Activated CD4-positive, alpha-beta T cell treated with anti-CD3 and anti-CD28 coated beads, Interleukin-2, amount 10 ng/mL, durations not matched to agents 7 days and 5 days (primary cell): ENCODE data around the gene OXT. TPM values are rescaled to one million over a fixed set of nuclear protein-coding genes. Genes with fewer than 3 reads are reported as not detected.
"Not testable (repeated sequence)": the region's sequence is repeated elsewhere in the genome, so short reads cannot be mapped to it uniquely, and the experiment has no call there.

Source experiments
- CTCF ChIA-PET: fragments of 350-600 bp; sonication (Branson Sonifier 250); formaldehyde crosslinking; loops from one replicate; lab custom pipeline; 2021; ENCODE audit warnings: antibody characterized with exemption; lab: Charles Lee
- POLR2A ChIA-PET: fragments of 350-600 bp; sonication (Branson Sonifier 250); formaldehyde crosslinking; loops from one replicate; lab custom pipeline; 2021; ENCODE audit warnings: antibody characterized with exemption; lab: Charles Lee
- DNase-seq: peaks from one replicate; pipeline ENCODE4 v3.0.0-alpha.2; 2020
- H3K27ac Mint-ChIP-seq: one replicate; pipeline ENCODE4 v1.8.0; 2021; ENCODE audit warnings: mild to moderate bottlenecking, moderate library complexity, mixed read lengths
- H3K27me3 Mint-ChIP-seq: one replicate; pipeline ENCODE4 v1.8.0; 2021; ENCODE audit warnings: mixed read lengths
- H3K36me3 Mint-ChIP-seq: one replicate; pipeline ENCODE4 v1.8.0; 2021; ENCODE audit warnings: low read depth, mixed read lengths
- H3K4me1 Mint-ChIP-seq: one replicate; pipeline ENCODE4 v1.8.0; 2021; ENCODE audit warnings: mixed read lengths
- H3K4me3 Mint-ChIP-seq: one replicate; pipeline ENCODE4 v1.8.0; 2021; ENCODE audit warnings: mild to moderate bottlenecking, moderate library complexity, mixed read lengths
- H3K9me3 Mint-ChIP-seq: one replicate; pipeline ENCODE4 v1.8.0; 2021; ENCODE audit warnings: mixed read lengths
- total RNA-seq, 2 experiments: library from RNA; stranded (reverse); gene quantifications; one replicate each; pipeline ENCODE4 v1.2.3, GENCODE V29; 2021

Gene OXT
- total RNA-seq, 2 experiments from 2014 or later: not detected

DNA sequence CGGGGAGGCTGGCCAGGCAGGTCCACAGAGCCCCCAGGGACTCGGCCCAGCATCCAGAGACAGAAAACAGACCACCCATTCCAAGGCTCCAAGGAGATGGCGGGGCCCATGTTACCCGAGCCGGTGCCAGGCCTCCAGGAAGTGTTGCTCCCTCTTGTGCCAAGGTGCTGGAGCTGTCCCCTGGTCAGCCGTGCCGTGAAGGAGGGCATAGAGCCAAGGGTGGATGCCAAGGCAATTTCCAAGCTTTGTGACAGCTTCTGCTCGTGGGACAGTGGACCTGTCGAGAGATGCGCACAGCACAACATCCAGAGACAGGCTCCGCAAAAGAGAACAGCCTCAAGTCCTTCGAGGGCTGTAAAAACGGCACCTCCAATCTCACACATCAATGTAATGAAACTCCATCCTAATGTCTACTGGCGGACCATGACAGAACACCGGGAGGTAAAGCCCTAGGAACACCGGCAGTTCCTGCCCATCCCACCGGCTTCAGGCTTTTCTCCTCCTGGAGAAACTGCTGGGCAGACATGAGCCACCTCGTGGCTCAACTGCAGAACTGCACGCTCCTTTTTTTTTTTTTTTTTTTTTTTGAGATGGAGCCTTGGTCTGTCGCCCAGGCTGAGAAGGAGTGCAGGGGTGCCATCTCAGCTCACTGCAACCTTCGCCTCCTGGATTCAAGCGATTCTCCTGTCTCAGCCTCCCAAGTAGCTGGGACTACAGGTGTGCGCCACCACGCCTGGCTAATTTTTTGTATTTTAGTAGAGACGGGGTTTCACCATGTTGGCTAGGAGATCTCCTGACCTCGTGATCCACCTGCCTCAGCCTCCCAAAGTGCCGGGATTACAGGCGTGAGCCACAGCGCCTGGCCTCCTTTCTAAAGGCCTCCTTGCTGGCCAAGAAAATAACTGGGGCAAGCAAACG is 44.0 kb downstream of the OXT start:
- Mint-ChIP-seq H3K36me3 (peaks cover 25% of the 10 kb centered on the region), H3K27ac (no peak overlapping the region), H3K9me3 (no peaks in the 10 kb centered on the region), H3K4me3 (no peak overlapping the region), H3K4me1 (peaks cover 16% of the 10 kb centered on the region), H3K27me3 (no peaks in the 10 kb centered on the region)
- CTCF ChIA-PET: interaction anchor here (0.6 to 1.6 kb wide), 8 partner anchors 8 to 322 kb away, joined by 3 to 6 read pairs (median 4); no protein-coding TSS in a partner anchor
- POLR2A ChIA-PET: no interaction called here
- peak; percentile 19 for DNase-seq

GRCh38 chr20:3116341-3116740 is 44.9 kb downstream of the OXT start:
- peaks cover 31% of the 10 kb centered on the region for H3K36me3 Mint-ChIP-seq
- H3K27ac Mint-ChIP-seq: no peak overlapping the region
- peaks cover 25% of the 10 kb centered on the region for H3K4me1 Mint-ChIP-seq
- DNase-seq: no peak
- H3K27me3 Mint-ChIP-seq: no peaks in the 10 kb centered on the region
- H3K9me3 Mint-ChIP-seq: no peaks in the 10 kb centered on the region
- CTCF ChIA-PET: interaction anchor here (0.6 to 1.6 kb wide), 6 partner anchors 8 to 209 kb away, joined by 3 to 6 read pairs (median 3); no protein-coding TSS in a partner anchor
- no peak overlapping the region for H3K4me3 Mint-ChIP-seq
- POLR2A ChIA-PET: no interaction called here

DNA sequence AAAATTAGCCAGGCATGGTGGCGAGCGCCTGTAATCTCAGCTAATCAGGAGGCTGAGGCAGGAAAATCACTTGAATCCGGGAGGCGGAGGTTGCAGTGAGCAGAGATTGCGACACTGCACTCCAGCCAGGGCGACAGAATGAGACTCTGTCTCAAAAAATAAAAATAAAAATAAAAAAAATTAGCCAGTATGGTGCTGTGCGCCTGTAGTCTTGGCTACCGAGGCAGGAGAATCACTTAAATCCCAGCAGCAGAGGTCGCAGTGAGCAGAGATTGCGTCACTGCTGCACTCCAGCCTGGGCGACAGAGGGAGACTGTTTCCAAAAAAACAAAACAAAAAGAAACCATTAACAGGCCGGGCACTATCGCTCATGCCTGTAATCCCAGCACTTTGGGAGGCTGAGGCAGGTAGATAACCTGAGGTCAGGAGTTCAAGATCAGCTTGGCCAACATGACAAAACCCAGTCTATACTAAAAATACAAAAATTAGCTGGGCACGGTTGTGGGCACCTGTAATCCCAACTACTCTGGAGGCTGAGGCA is 46.5 kb downstream of the OXT start:
- H3K9me3 Mint-ChIP-seq, POLR2A ChIA-PET, H3K27me3 Mint-ChIP-seq, H3K4me3 Mint-ChIP-seq: not testable (repeated sequence)
- Mint-ChIP-seq H3K36me3 (peaks cover 45% of the 10 kb centered on the region), H3K4me1 (peaks cover 41% of the 10 kb centered on the region), H3K27ac (peak overlapping the region; percentile 64)
- CTCF ChIA-PET: interaction anchor here (1.0 kb wide), 2 partner anchors 64 to 199 kb away, joined by 3 read pairs; no protein-coding TSS in a partner anchor
- DNase-seq: peak; percentile 64

GRCh38 chr20:3119044-3119443 is 47.6 kb downstream of the OXT start:
- CTCF ChIA-PET: interaction anchor here (1.1 kb wide), 1 partner anchor 66 kb away, joined by 4 read pairs; no protein-coding TSS in a partner anchor
- POLR2A ChIA-PET: no interaction called here

GRCh38 chr20:3121271-3121911 is 50.0 kb downstream of the OXT start:
- H3K27ac Mint-ChIP-seq: peak overlapping the region; percentile 96
- peak overlapping the region; percentile 54 for H3K4me3 Mint-ChIP-seq
- DNase-seq: peak; percentile 59

More at GRCh38 chr20:3119044-3119443, 47.6 kb downstream of the OXT start:
- Mint-ChIP-seq H3K9me3 (peaks cover 17% of the 10 kb centered on the region), H3K4me3 (no peak overlapping the region), H3K27me3 (no peaks in the 10 kb centered on the region), H3K4me1 (peaks cover 48% of the 10 kb centered on the region), H3K36me3 (peaks cover 49% of the 10 kb centered on the region), H3K27ac (no peak overlapping the region)
- no peak for DNase-seq

More at GRCh38 chr20:3121271-3121911, 50.0 kb downstream of the OXT start:
- Mint-ChIP-seq H3K36me3 (peaks cover 57% of the 10 kb centered on the region), H3K27me3 (no peaks in the 10 kb centered on the region), H3K4me1 (peaks cover 43% of the 10 kb centered on the region), H3K9me3 (peaks cover 24% of the 10 kb centered on the region)
- ChIA-PET POLR2A (no interaction called here), CTCF (no interaction called here)

Other genes starting within 250 kb of the OXT start
- gene PCED1A, start 231.0 kb upstream of the OXT start, total RNA-seq: 10 to 100 TPM; 22.6 to 23.9 TPM
- 10 to 100 TPM; 49.7 to 54.9 TPM for gene VPS16, start 230.9 kb upstream of the OXT start, total RNA-seq
- gene PTPRA, start 198.1 kb upstream of the OXT start, total RNA-seq: 10 to 100 TPM; 66.4 to 83.9 TPM
- gene GNRH2, start 28.0 kb upstream of the OXT start, total RNA-seq: 1 to 10 TPM; 1.2 to 2.0 TPM
- gene MRPS26, start 25.6 kb upstream of the OXT start, total RNA-seq: 10 to 100 TPM; 30.6 to 37.2 TPM
- not detected for gene AVP, start 13.1 kb downstream of the OXT start, total RNA-seq
- 10 to 100 TPM; 22.2 to 24.4 TPM for gene FASTKD5, start 88.2 kb downstream of the OXT start, total RNA-seq
- gene UBOX5, start 88.2 kb downstream of the OXT start, total RNA-seq: 1 to 10 TPM; 8.5 to 9.0 TPM
- gene LZTS3, start 101.9 kb downstream of the OXT start, total RNA-seq: under 1 TPM; 0.62 to 0.65 TPM
- 10 to 100 TPM; 46.5 to 58.9 TPM for gene DDRGK1, start 133.1 kb downstream of the OXT start, total RNA-seq
- 10 to 100 TPM; 52.1 to 72.7 TPM for gene ITPA, start 137.9 kb downstream of the OXT start, total RNA-seq
- under 1 TPM; 0.50 to 0.77 TPM for gene SLC4A11, start 167.6 kb downstream of the OXT start, total RNA-seq